Stimulated activated naive CD8-positive, alpha-beta T cell treated with anti-CD3 and anti-CD28 coated beads, Interleukin-15, amount 100 ng/mL, for 72 hours (primary cell): ENCODE measurements around the gene BMP8B.
"Not testable (repeated sequence)": the region's sequence is repeated elsewhere in the genome, so short reads cannot be mapped to it uniquely, and the experiment has no call there.

Experiments
- ATAC-seq: fragments of 150-1000 bp; cut with Tn5 transposase; 2 replicates; pipeline ENCODE4 v1.10.0; 2021; ENCODE audit warnings: mild to moderate bottlenecking, moderate library complexity
- DNase-seq, 2 donors: peaks; one replicate each; pipeline ENCODE4 v3.0.0; 2021 to 2022
- H3K27ac Mint-ChIP-seq, 2 donors: one replicate each; pipeline ENCODE4 v1.8.0; 2022; ENCODE audit warnings: mild to moderate bottlenecking in 2 of 2, mixed read lengths in 2 of 2, moderate library complexity in 2 of 2
- H3K27me3 Mint-ChIP-seq: one replicate; pipeline ENCODE4 v1.8.0; 2022; ENCODE audit warnings: mixed read lengths
- H3K4me1 Mint-ChIP-seq: one replicate; pipeline ENCODE4 v1.8.0; 2022; ENCODE audit warnings: mild to moderate bottlenecking, mixed read lengths
- H3K4me3 Mint-ChIP-seq, 2 donors: one replicate each; pipeline ENCODE4 v1.8.0; 2022; ENCODE audit warnings: mild to moderate bottlenecking in 2 of 2, mixed read lengths in 2 of 2, moderate library complexity in 1 of 2
- H3K9me3 Mint-ChIP-seq, 2 donors: one replicate each; pipeline ENCODE4 v1.8.0; 2022; ENCODE audit warnings: mixed read lengths in 2 of 2

BMP8B gene

DNA sequence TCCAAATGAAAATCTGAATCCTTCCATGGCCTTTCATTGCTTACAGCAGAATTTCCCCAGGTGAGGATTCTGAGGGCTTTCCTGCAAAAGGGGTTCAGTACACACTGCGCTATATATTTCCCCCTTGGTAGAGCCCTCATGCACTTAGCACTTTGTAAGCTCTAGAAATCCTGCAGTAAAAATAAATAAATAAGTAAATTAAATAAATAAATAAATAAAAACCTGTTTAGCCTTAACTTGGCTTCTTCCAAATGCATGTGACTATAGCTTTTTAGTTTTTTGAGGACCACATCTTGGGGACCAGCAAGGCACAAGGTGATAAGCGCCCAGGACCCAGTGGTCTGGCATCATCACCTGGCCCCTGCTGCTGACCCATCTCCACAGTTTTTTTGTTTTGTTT is 3.2 kb upstream of the BMP8B start:
- no peaks in the 10 kb centered on the region for H3K9me3 Mint-ChIP-seq
- H3K4me3 Mint-ChIP-seq, result no peak overlapping the region
- peaks cover 62% of the 10 kb centered on the region for H3K27me3 Mint-ChIP-seq
- DNase-seq, result no peak
- H3K4me1 Mint-ChIP-seq, result peaks cover 14% of the 10 kb centered on the region
- ATAC-seq, result no peak
- H3K27ac Mint-ChIP-seq, result no peak overlapping the region

GRCh38 chr1:39789571-39790110 is 976 bp upstream of the BMP8B start:
- Mint-ChIP-seq H3K9me3 (no peaks in the 10 kb centered on the region), H3K27ac (no peak overlapping the region), H3K4me3 (peak overlapping the region; percentile 80 to 86), H3K4me1 (peaks cover 14% of the 10 kb centered on the region), H3K27me3 (peaks cover 72% of the 10 kb centered on the region)
- ATAC-seq (no peak), DNase-seq (no peak)

DNA sequence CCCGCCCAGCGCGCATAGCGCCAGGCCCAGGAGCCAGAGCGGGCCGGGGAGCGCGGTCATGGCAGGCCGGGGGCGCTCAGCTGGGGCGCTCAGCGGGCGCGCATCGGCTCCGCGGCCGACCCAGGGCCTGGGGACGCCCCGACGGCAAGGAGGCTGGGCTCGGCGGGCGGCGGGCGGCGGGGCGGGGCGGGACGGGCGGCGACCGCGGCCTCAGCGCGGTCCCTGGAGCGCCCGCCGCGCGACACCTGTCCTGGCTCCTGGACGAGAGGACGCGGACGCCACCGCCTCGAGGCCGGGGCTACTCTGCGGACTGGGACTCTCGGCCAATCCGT is 273 bp downstream of the BMP8B start:
- peak; percentile 52 for ATAC-seq
- peaks cover 14% of the 10 kb centered on the region for H3K4me1 Mint-ChIP-seq
- H3K27ac Mint-ChIP-seq, result no peak overlapping the region
- H3K27me3 Mint-ChIP-seq, result peaks cover 59% of the 10 kb centered on the region
- H3K9me3 Mint-ChIP-seq, result no peaks in the 10 kb centered on the region
- DNase-seq, result no peak
- H3K4me3 Mint-ChIP-seq, result no peak overlapping the region

- H3K27me3 Mint-ChIP-seq, result peaks cover 57% of the 10 kb centered on the region
Measured at GRCh38 chr1:39787964-39788363, 701 bp downstream of the BMP8B start.

GRCh38 chr1:39787468-39787867 is 1.2 kb downstream of the BMP8B start:
- Mint-ChIP-seq H3K27ac (no peak overlapping the region), H3K4me3 (peak overlapping the region; percentile 28 to 54), H3K27me3 (peaks cover 55% of the 10 kb centered on the region), H3K4me1 (peaks cover 9% of the 10 kb centered on the region), H3K9me3 (no peaks in the 10 kb centered on the region)
- DNase-seq (no peak), ATAC-seq (no peak)

More at GRCh38 chr1:39787964-39788363, 701 bp downstream of the BMP8B start:
- peak overlapping the region; percentile 54 to 55 for H3K4me3 Mint-ChIP-seq
- H3K4me1 Mint-ChIP-seq, result peaks cover 14% of the 10 kb centered on the region
- not testable (repeated sequence) for DNase-seq, H3K27ac Mint-ChIP-seq, H3K9me3 Mint-ChIP-seq
- ATAC-seq, result peak; percentile 19

GRCh38 chr1:39787108-39787375 is 1.6 kb downstream of the BMP8B start:
- not testable (repeated sequence) for DNase-seq, ATAC-seq, H3K4me1 Mint-ChIP-seq, H3K9me3 Mint-ChIP-seq, H3K27ac Mint-ChIP-seq
- peak overlapping the region; percentile 28 to 54 for H3K4me3 Mint-ChIP-seq
- H3K27me3 Mint-ChIP-seq, result peaks cover 51% of the 10 kb centered on the region

DNA sequence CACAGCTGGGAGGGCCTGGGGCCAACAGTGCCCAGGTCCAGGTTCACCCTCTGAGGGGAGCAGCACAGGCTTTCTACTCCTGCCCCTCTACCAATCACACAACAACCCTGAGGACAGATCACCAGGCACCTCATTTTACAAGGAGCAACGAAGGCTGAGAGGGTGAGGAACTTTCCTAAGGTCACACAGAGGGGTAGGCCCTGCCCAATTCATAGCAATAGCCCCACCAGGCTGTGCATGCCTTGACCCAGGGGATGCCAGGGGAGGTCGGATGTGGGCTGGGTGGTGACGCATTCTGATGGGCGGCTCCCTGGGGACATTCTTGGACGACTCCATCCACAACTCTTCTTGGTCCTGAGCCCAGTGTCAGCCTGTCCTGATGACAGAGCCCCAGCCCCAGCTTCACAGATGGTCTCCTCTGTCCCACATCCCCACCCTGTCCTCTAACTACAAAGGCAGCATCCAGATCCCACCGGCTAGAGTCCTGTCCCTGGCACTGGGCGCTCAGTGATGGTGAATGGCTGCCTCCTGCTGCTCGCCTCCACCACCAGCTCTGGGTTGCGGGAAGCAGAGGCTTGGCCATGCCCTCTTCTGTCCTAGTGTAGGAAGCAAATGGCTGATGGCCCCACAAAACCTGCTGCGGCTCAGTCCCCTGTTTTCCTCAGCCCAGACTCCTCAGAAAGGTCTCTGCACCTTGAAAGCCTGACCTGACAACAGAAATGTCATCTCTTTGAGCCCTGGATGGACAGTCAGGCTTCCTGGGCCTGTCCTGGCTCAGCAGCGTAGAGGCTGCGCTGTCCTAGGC is 2.2 kb downstream of the BMP8B start:
- not testable (repeated sequence) for H3K4me1 Mint-ChIP-seq, H3K9me3 Mint-ChIP-seq, H3K27ac Mint-ChIP-seq, DNase-seq, ATAC-seq
- Mint-ChIP-seq H3K27me3 (peaks cover 48% of the 10 kb centered on the region), H3K4me3 (peak overlapping the region in 1 of 2 donors; percentile 54)

DNA sequence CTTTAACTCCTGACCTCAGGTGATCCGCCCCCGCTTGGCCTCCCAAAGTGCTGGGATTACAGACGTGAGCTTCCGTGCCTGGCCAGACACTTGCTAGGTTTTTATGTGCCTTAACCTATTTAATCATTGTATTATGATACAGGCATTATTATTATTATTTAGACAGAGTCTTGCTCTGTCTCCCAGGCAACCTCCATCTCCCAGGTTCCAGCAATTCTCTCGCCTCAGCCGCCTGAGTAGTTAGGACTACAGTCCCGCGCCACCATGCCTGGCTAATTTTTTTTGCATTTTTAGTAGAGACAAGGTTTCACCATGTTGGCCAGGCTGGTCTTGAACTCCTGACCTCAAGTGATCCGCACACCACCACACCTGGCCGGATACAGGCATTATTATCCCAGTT is 6.0 kb downstream of the BMP8B start:
- H3K4me3 Mint-ChIP-seq, H3K9me3 Mint-ChIP-seq: not testable (repeated sequence)

DNA sequence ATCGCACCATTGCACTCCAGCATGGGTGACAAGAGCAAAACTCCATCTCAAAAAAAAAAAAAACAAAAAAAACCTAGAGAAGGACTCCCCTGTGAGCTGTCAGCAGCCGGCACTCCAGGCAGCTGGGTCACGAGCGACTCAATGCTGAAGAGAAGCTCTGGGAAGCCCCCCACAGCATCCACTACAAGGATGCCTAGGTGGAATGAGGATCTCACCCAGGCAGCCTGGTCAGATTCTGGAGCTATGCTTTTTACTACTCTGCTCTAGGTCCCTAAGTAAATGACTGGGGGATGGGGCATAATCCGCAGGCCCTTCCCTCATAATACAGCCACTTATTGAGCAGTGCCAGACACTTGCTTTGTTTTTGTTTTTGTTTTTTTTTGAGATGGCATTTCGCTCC is 6.6 kb downstream of the BMP8B start:
- no peaks in the 10 kb centered on the region for H3K4me1 Mint-ChIP-seq
- DNase-seq, result no peak
- peaks cover 43% of the 10 kb centered on the region for H3K27me3 Mint-ChIP-seq
- H3K27ac Mint-ChIP-seq, result no peak overlapping the region
- no peaks in the 10 kb centered on the region for H3K9me3 Mint-ChIP-seq
- no peak for ATAC-seq
- no peak overlapping the region for H3K4me3 Mint-ChIP-seq

More for the DNA sequence above, 6.0 kb downstream of the BMP8B start:
- peaks cover 49% of the 10 kb centered on the region for H3K27me3 Mint-ChIP-seq
- not testable (repeated sequence) for H3K4me1 Mint-ChIP-seq, DNase-seq, ATAC-seq
- H3K27ac Mint-ChIP-seq, result peak overlapping the region in 1 of 2 donors; percentile 16

DNA sequence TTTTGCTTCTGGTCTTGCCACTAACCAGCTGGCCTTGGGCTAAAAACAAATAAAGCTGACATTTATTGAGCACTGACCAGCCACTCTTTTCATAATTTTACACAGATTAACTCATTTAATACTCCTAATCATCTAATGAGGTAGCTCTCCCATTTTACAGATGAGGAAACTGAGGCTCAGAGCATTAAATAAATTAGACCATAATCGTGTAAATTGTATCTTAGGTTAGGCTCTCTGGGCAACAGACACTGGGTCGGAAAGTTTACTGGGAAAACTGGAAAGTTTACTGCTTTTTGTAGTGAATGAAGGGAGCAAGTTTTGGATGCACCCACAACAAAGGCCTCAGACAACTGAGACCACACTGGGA is 7.3 kb downstream of the BMP8B start:
- ATAC-seq (no peak), DNase-seq (no peak)
- H3K27me3 Mint-ChIP-seq, result peaks cover 38% of the 10 kb centered on the region
- peaks cover 1% of the 10 kb centered on the region for H3K4me1 Mint-ChIP-seq
- H3K4me3 Mint-ChIP-seq, result no peak overlapping the region
- no peak overlapping the region for H3K27ac Mint-ChIP-seq
- no peaks in the 10 kb centered on the region for H3K9me3 Mint-ChIP-seq

GRCh38 chr1:39779821-39780220 is 8.8 kb downstream of the BMP8B start:
- H3K4me1 Mint-ChIP-seq, result peaks cover 4% of the 10 kb centered on the region
- no peak overlapping the region for H3K4me3 Mint-ChIP-seq
- H3K9me3 Mint-ChIP-seq, result no peaks in the 10 kb centered on the region
- H3K27ac Mint-ChIP-seq, result no peak overlapping the region
- no peak for ATAC-seq
- peaks cover 37% of the 10 kb centered on the region for H3K27me3 Mint-ChIP-seq
- no peak for DNase-seq

DNA sequence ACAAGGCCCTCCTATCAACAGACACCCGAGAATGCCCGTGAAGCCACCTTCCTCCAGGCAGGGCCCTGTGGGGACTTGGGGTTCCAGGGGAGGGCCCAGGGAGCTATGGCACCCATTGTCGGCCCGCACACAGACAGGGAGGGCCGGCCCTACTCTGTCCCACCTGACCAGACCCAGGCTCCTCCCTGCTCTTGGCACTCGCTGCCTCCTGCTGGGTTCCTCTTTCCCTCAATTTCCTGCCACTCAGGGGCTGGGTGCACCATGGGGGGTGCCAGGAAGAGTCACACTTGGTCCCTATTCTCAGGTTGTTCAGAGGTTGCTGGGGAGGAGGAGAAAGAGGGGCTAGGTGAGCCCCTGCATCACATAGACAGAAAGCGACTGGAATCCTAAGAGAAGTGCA is 9.5 kb downstream of the BMP8B start:
- Mint-ChIP-seq H3K27ac (no peak overlapping the region), H3K4me1 (peaks cover 4% of the 10 kb centered on the region), H3K9me3 (no peaks in the 10 kb centered on the region), H3K27me3 (peaks cover 37% of the 10 kb centered on the region), H3K4me3 (no peak overlapping the region)
- ATAC-seq (no peak), DNase-seq (no peak)

- not testable (repeated sequence) for H3K4me3 Mint-ChIP-seq, H3K4me1 Mint-ChIP-seq, H3K9me3 Mint-ChIP-seq, H3K27ac Mint-ChIP-seq, ATAC-seq, DNase-seq
- H3K27me3 Mint-ChIP-seq, result peaks cover 37% of the 10 kb centered on the region
Measured at GRCh38 chr1:39778463-39779099, 10.1 kb downstream of the BMP8B start.

GRCh38 chr1:39777896-39778295 is 10.8 kb downstream of the BMP8B start:
- peaks cover 34% of the 10 kb centered on the region for H3K27me3 Mint-ChIP-seq
- not testable (repeated sequence) for H3K4me1 Mint-ChIP-seq, H3K27ac Mint-ChIP-seq, H3K9me3 Mint-ChIP-seq, ATAC-seq, H3K4me3 Mint-ChIP-seq, DNase-seq

- Mint-ChIP-seq H3K4me3 (no peak overlapping the region), H3K9me3 (no peaks in the 10 kb centered on the region), H3K27me3 (peaks cover 32% of the 10 kb centered on the region), H3K27ac (no peak overlapping the region), H3K4me1 (peaks cover 4% of the 10 kb centered on the region)
- ATAC-seq (no peak), DNase-seq (no peak)
Measured at GRCh38 chr1:39777306-39777705, 11.4 kb downstream of the BMP8B start.

- H3K4me1 Mint-ChIP-seq, result peaks cover 4% of the 10 kb centered on the region
- peaks cover 32% of the 10 kb centered on the region for H3K27me3 Mint-ChIP-seq
- H3K27ac Mint-ChIP-seq, result no peak overlapping the region
- no peak for ATAC-seq
- no peaks in the 10 kb centered on the region for H3K9me3 Mint-ChIP-seq
- H3K4me3 Mint-ChIP-seq, result no peak overlapping the region
- DNase-seq, result no peak
Measured at GRCh38 chr1:39776886-39777285, 11.8 kb downstream of the BMP8B start.
